HepG2 (cell line): ENCODE results near the gene SAA4. TPM values are rescaled to one million over a fixed set of nuclear protein-coding genes. Genes with fewer than 3 reads are reported as not detected.
A peak's percentile ranks its signal among the peaks of the same experiment; 100 is the strongest.

Source experiments
- DRAP1 ChIP-seq: IDR thresholded peaks from 2 replicates; pipeline ENCODE4 v1.6.1; 2016; ENCODE audit warnings: missing genetic modification reagents, missing compliant biosample characterization
- FOXO1 ChIP-seq: sonication (generic); formaldehyde crosslinking; IDR thresholded peaks from 2 replicates; pipeline ENCODE4 v1.4.0; 2020; ENCODE audit warnings: missing genetic modification reagents
- FOXP4 ChIP-seq: sonication (generic); formaldehyde crosslinking; IDR thresholded peaks from 2 replicates; pipeline ENCODE4 v1.4.0; 2020; ENCODE audit warnings: missing genetic modification reagents
- LRRFIP1 ChIP-seq: sonication (generic); formaldehyde crosslinking; conservative IDR thresholded peaks from 2 replicates; pipeline ENCODE4 v1.4.0; 2020; ENCODE audit warnings: missing genetic modification reagents
- MYC ChIP-seq: sonication (generic); formaldehyde crosslinking; IDR thresholded peaks from 2 replicates; pipeline ENCODE4 v1.9.0; 2021; ENCODE audit warnings: missing genetic modification reagents, borderline replicate concordance
- ONECUT2 ChIP-seq: sonication (generic); formaldehyde crosslinking; IDR thresholded peaks from 2 replicates; pipeline ENCODE4 v1.4.0; 2020; ENCODE audit warnings: missing genetic modification reagents
- PAXIP1 ChIP-seq: sonication (generic); formaldehyde crosslinking; conservative IDR thresholded peaks from 2 replicates; pipeline ENCODE4 v1.4.0; 2020; ENCODE audit warnings: mild to moderate bottlenecking, missing genetic modification reagents, moderate library complexity
- SALL1 ChIP-seq: sonication (generic); formaldehyde crosslinking; IDR thresholded peaks from 2 replicates; pipeline ENCODE4 v1.8.0; 2022; ENCODE audit warnings: mild to moderate bottlenecking, missing genetic modification reagents
- STAG1 ChIP-seq: sonication (generic); formaldehyde crosslinking; IDR thresholded peaks from 2 replicates; pipeline ENCODE4 v1.4.0; 2020; ENCODE audit warnings: missing genetic modification reagents
- ZBTB4 ChIP-seq: sonication (generic); formaldehyde crosslinking; IDR thresholded peaks from 2 replicates; pipeline ENCODE4 v1.4.0; 2020; ENCODE audit warnings: missing genetic modification reagents, mild to moderate bottlenecking, borderline replicate concordance
- ZNF121 ChIP-seq: sonication (generic); formaldehyde crosslinking; IDR thresholded peaks from 2 replicates; pipeline ENCODE4 v1.5.0; 2020; ENCODE audit warnings: mild to moderate bottlenecking, missing genetic modification reagents
- ZNF205 ChIP-seq: IDR thresholded peaks from 2 replicates; pipeline ENCODE4 v1.6.1; 2018; ENCODE audit warnings: missing biosample characterization, missing genetic modification reagents
- ZNF44 ChIP-seq: sonication (generic); formaldehyde crosslinking; IDR thresholded peaks from 2 replicates; pipeline ENCODE4 v1.5.1; 2020; ENCODE audit warnings: mild to moderate bottlenecking, missing genetic modification reagents
- ZNF550 ChIP-seq: sonication (generic); formaldehyde crosslinking; IDR thresholded peaks from 2 replicates; pipeline ENCODE4 v1.4.0; 2020; ENCODE audit warnings: mild to moderate bottlenecking, missing genetic modification reagents, borderline replicate concordance
- ZNF589 ChIP-seq: sonication (generic); formaldehyde crosslinking; conservative IDR thresholded peaks from 2 replicates; pipeline ENCODE4 v1.8.0; 2022; ENCODE audit warnings: mild to moderate bottlenecking, moderate library complexity, missing genetic modification reagents
- ZNF766 ChIP-seq: sonication (generic); formaldehyde crosslinking; IDR thresholded peaks from 2 replicates; pipeline ENCODE4 v1.5.0; 2020; ENCODE audit warnings: missing genetic modification reagents, borderline replicate concordance
- ZNF850 ChIP-seq: sonication (generic); formaldehyde crosslinking; conservative IDR thresholded peaks from 2 replicates; pipeline ENCODE4 v1.9.0; 2021; ENCODE audit warnings: mild to moderate bottlenecking, missing genetic modification reagents
- polyA plus RNA-seq, 8 experiments: library from polyadenylated mRNA; depleted of rRNA in 3 of 8; stranded (reverse) in 7 of 8; unstranded in 1 of 8; fragments of >200 nt; fragmentation: Illumina TruSeq in 4 of 8; extraction: Trizol in 4 of 8; gene quantifications; 2 replicates each; pipeline versions ENCODE4 v1.2.1 to v1.2.3, GENCODE V29; 2011 to 2016; ENCODE audit warnings: low read depth in 4 of 8, missing spikeins in 1 of 8, mixed read lengths in 1 of 8; ENCODE audit not compliant: insufficient read depth in 1 of 8
- total RNA-seq, 5 experiments: library from RNA; depleted of rRNA; stranded (reverse); fragments of >200 nt; fragmentation: Illumina TruSeq; extraction: Trizol; gene quantifications; 2 replicates each; pipeline ENCODE4 v1.2.3, GENCODE V29; 2016; ENCODE audit warnings: low read depth in 1 of 5

The SAA4 gene
- total and polyA plus RNA-seq, 2 of the 13 experiments (the other 11 are each of a cell fraction or from before 2014, with no cell fraction given): 53.4 to 253 TPM

GRCh38 chr11:18239655-18240054 lies 3.1 kb upstream of the SAA4 start (continued):
- TF ChIP-seq LRRFIP1 (no peak), ZNF589 (CRISPR knock-in tag) (no peak), ZNF44 (no peak), FOXO1 (CRISPR knock-in tag) (peak; percentile 44; the same call in 1 of the 2 replicates), ZBTB4 (CRISPR knock-in tag) (no peak), DRAP1 (no peak), ZNF121 (no peak), FOXP4 (peak; percentile 47; the same call in 1 of the 2 replicates), PAXIP1 (CRISPR knock-in tag) (peak; percentile 86), STAG1 (no peak), ZNF205 (peak; percentile 22; the same call in 1 of the 2 replicates), ZNF850 (no peak), MYC (no peak), SALL1 (CRISPR knock-in tag) (peak; percentile 42; the same call in 1 of the 2 replicates), ZNF550 (CRISPR knock-in tag) (no peak), ONECUT2 (CRISPR knock-in tag) (peak; percentile 78), ZNF766 (CRISPR knock-in tag) (no peak)
